Esophagus muscularis mucosa (tissue), 4 donors: Measurements from ENCODE around the gene SMIM45.

Experiments
- DNase-seq: peaks from one replicate; pipeline ENCODE4 v3.0.0-alpha.2; 2017; ENCODE audit errors: extremely low spot score
- H3K27ac ChIP-seq, 4 donors: fragments of 200-600 bp; sonication (generic); replicated peaks in 1 of 4; 1 replicate in 3 of 4; 2 replicates in 1 of 4; pipeline ENCODE4 v1.5.1; 2016 to 2019; ENCODE audit warnings: mild to moderate bottlenecking in 1 of 4
- H3K27me3 ChIP-seq, 4 donors: fragments of 200-600 bp; sonication (generic); one replicate each; pipeline versions ENCODE4 v1.5.1 to v1.6.0; 2016 to 2019
- H3K36me3 ChIP-seq, 4 donors: fragments of 200-600 bp; sonication (generic); one replicate each; pipeline ENCODE4 v1.5.1; 2016 to 2019
- H3K4me1 ChIP-seq, 4 donors: fragments of 200-600 bp; sonication (generic); one replicate each; pipeline ENCODE4 v1.5.1; 2016 to 2019
- H3K4me3 ChIP-seq, 4 donors: fragments of 200-600 bp; sonication (generic); 1 replicate in 2 of 4; 2 replicates in 2 of 4; pipeline ENCODE4 v1.5.1; 2016 to 2019; ENCODE audit warnings: mild to moderate bottlenecking in 4 of 4, moderate library complexity in 1 of 4
- H3K9me3 ChIP-seq, 4 donors: fragments of 200-600 bp; sonication (generic); 1 replicate in 3 of 4; 2 replicates in 1 of 4; pipeline ENCODE4 v1.5.1; 2016 to 2019
- EP300 ChIP-seq: sonication (generic); formaldehyde crosslinking; IDR thresholded peaks from one replicate; pipeline ENCODE4 v1.6.1; 2017; ENCODE audit warnings: antibody characterized with exemption
- POLR2A ChIP-seq: fragments of 450-650 bp; IDR thresholded peaks from one replicate; pipeline ENCODE4 v1.6.1; 2017; ENCODE audit warnings: antibody characterized with exemption, moderate library complexity, mild to moderate bottlenecking, low read depth
- POLR2AphosphoS5 ChIP-seq, 2 donors: sonication (generic); formaldehyde crosslinking; IDR thresholded peaks; one replicate each; pipeline ENCODE4 v1.6.1; 2017; ENCODE audit warnings: antibody characterized with exemption in 2 of 2
- WGBS: methylation state at CpG from one replicate; pipeline ENCODE4 v1.1.5; 2018; 5-methylcytosine and 5-hydroxymethylcytosine counted together
- intact Hi-C: fragments of 100-400 bp; cut with DNase I; formaldehyde crosslinking; loops from one replicate; pipeline ENCODE4 v1.15.1; 2023
- TF ChIP-seq, protein P1 (sequence below), 3 experiments: fragments of 200-600 bp in 2 of 3; fragments of 450-650 bp in 1 of 3; sonication (generic) in 2 of 3; IDR thresholded peaks; one replicate each; pipeline ENCODE4 v1.5.1; 2017 to 2019; ENCODE audit warnings: antibody characterized with exemption in 3 of 3, mild to moderate bottlenecking in 2 of 3, moderate library complexity in 1 of 3

SMIM45 gene

GRCh38 chr22:41913842-41914534 is 38.0 kb upstream of the SMIM45 start:
- Histone ChIP-seq H3K4me3 (peak overlapping the region; percentile 44 to 62 (median 49)), H3K36me3 (no peaks in the 10 kb centered on the region), H3K27ac (no peak overlapping the region), H3K27me3 (peaks cover 30 to 100% (median 70%) of the 10 kb centered on the region in 4 donors), H3K9me3 (no peaks in the 10 kb centered on the region), H3K4me1 (peaks cover 25 to 52% (median 48%) of the 10 kb centered on the region in 4 donors)
- intact Hi-C loops = no loop called here
- TF ChIP-seq, protein P1, sequence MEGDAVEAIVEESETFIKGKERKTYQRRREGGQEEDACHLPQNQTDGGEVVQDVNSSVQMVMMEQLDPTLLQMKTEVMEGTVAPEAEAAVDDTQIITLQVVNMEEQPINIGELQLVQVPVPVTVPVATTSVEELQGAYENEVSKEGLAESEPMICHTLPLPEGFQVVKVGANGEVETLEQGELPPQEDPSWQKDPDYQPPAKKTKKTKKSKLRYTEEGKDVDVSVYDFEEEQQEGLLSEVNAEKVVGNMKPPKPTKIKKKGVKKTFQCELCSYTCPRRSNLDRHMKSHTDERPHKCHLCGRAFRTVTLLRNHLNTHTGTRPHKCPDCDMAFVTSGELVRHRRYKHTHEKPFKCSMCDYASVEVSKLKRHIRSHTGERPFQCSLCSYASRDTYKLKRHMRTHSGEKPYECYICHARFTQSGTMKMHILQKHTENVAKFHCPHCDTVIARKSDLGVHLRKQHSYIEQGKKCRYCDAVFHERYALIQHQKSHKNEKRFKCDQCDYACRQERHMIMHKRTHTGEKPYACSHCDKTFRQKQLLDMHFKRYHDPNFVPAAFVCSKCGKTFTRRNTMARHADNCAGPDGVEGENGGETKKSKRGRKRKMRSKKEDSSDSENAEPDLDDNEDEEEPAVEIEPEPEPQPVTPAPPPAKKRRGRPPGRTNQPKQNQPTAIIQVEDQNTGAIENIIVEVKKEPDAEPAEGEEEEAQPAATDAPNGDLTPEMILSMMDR (IDR thresholded peaks at IDR 0.05) = no peak
- TF ChIP-seq POLR2A (no peak), POLR2AphosphoS5 (IDR thresholded peaks at IDR 0.05) (no peak)
- DNase-seq = no peak
- WGBS = 8% methylated on average over 31 of the region's 79 CpGs

DNA sequence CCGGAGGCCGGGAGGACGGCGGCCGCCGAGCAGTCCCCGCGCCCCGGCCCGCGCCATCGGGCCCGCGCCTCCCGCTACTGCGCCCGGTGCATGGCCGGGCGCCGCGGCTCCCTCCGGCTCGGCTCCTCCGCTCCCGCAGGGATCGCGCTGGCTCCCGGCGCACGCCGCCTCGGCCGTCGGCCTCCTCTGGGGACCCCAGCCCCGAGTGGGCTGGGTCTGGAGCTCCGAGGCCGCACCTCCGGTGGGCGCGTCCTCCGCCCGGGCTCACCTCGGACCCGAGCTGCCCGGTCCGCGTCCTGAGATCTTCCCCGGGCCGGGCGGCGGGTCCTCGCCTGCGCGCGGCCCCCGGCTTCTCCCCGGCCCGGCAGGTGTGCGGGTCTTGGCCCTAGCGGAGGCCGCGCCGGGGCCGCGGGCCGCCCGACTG is 37.3 kb upstream of the SMIM45 start:
- intact Hi-C loops = no loop called here
- H3K27ac ChIP-seq = no peak overlapping the region
- no peak for DNase-seq
- H3K27me3 ChIP-seq = peaks cover 30 to 100% (median 69%) of the 10 kb centered on the region in 4 donors
- H3K4me3 ChIP-seq = peak overlapping the region; percentile 44 to 62 (median 49)
- no peaks in the 10 kb centered on the region for H3K36me3 ChIP-seq
- no peaks in the 10 kb centered on the region for H3K9me3 ChIP-seq
- 0% methylated on average over 16 of the region's 67 CpGs for WGBS
- peaks cover 31 to 54% (median 51%) of the 10 kb centered on the region in 4 donors for H3K4me1 ChIP-seq
- TF ChIP-seq, protein P1 (IDR thresholded peaks at IDR 0.05) = no peak
- TF ChIP-seq POLR2AphosphoS5 (IDR thresholded peaks at IDR 0.05) (no peak), EP300 (no peak), POLR2A (no peak)

- Histone ChIP-seq H3K36me3 (no peaks in the 10 kb centered on the region), H3K4me1 (peaks cover 37 to 54% (median 51%) of the 10 kb centered on the region in 4 donors), H3K27me3 (peaks cover 28 to 100% (median 67%) of the 10 kb centered on the region in 4 donors), H3K9me3 (no peaks in the 10 kb centered on the region), H3K4me3 (peak within 1 kb of the TSS; percentile 44 to 62 (median 49)), H3K27ac (no peak within 1 kb of the TSS)
- TF ChIP-seq, protein P1 (IDR thresholded peaks at IDR 0.05) = no peak
- no peak for TF ChIP-seq POLR2AphosphoS5 (IDR thresholded peaks at IDR 0.05)
- TF ChIP-seq EP300 = no peak
- TF ChIP-seq POLR2A = no peak
- 5% methylated on average over 23 of the region's 63 CpGs for WGBS
- no peak for DNase-seq
- intact Hi-C loops = no loop called here
These were observed 36.7 kb upstream of the SMIM45 start, which contains the start of gene SHISA8 for GRCh38 chr22:41915035-41915785. SHISA8 (minus strand) TSS chr22:41915074; CDS start chr22:41914667, 407 bp downstream.

- Histone ChIP-seq H3K36me3 (no peaks in the 10 kb centered on the region), H3K27me3 (peaks cover 21 to 100% (median 63%) of the 10 kb centered on the region in 4 donors), H3K4me3 (peak overlapping the region in 1 of 4 donors; percentile 44), H3K4me1 (peaks cover 31 to 51% (median 46%) of the 10 kb centered on the region in 4 donors), H3K27ac (no peak overlapping the region), H3K9me3 (no peaks in the 10 kb centered on the region)
- whole genome bisulfite sequencing = 66% methylated on average over 8 of the region's 11 CpGs
- intact Hi-C loops = no loop called here
- no peak for DNase-seq
- TF ChIP-seq POLR2A = no peak
- no peak for TF ChIP-seq POLR2AphosphoS5 (IDR thresholded peaks at IDR 0.05)
- no peak for TF ChIP-seq EP300
- TF ChIP-seq, protein P1 (IDR thresholded peaks at IDR 0.05) = no peak
These were observed 36.0 kb upstream of the SMIM45 start for GRCh38 chr22:41915786-41916493.
